HCEC 1CT (cell line): Measurements from ENCODE around the gene HARS1.
"Not testable (repeated sequence)": the region's sequence is repeated elsewhere in the genome, so short reads cannot be mapped to it uniquely, and the experiment has no call there.

Experiments used
- DNase-seq: peaks from one replicate; pipeline ENCODE4 v3.0.0-alpha.2; 2017

HARS1 gene

DNA sequence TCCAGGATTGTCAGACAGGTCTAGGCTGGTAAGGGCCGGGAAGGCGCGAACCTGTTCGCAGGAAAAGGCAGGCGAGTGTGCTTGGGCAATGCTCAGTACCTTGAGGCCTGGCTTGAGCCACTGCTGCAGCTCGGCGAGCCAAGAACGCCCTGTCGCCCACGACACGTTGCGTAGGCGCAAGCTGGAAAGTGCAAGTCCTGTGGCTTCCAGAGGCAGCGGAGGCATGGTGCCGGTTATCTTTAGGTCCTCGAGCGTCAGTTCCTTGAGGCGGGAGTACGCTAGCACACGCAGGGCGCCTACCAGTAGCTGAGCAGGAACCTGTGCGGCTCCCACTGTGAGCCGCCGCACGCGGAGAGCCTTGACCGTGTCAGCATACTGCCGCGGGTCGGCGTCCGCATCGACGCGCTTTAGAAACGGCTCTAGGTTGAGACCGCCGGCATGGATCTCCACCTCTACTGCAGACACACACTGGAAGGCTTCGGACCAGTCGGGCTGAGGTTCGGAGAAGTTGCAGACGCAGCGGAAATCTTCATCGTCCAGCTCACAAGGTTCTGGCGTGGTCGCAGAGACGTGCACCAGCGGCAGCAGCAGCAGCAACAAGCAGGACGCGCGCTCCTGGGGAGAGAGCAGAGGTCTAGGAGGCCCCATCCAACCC, 58.7 kb downstream of the HARS1 start:
- peak; percentile 22 for DNase-seq

DNA sequence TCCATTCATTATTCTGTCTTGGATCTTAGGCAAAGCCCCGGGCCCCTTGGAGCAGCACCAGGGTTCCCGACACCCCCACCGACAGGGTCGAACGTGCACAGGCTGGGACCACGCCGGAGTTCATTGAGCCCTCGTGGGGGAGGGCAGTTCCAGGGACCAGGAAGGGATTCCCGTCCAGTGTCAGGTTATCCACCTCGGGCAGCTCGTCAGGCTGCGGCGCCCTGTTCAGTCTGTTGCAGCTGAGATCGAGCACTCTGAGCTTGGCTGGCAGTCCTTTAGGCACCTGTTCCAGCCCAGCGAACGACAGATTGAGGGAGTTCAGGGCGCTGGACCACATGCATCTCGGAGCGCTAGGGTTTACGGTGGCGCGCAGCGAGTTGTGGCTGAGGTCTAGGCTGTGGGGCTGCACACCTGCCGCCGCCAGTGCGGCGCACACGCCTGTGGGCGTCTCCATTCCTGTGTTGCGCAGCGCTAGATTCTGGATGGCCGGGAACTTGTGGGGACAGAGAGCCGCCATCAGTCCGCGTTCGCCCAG, 59.3 kb downstream of the HARS1 start:
- no peak for DNase-seq

DNA sequence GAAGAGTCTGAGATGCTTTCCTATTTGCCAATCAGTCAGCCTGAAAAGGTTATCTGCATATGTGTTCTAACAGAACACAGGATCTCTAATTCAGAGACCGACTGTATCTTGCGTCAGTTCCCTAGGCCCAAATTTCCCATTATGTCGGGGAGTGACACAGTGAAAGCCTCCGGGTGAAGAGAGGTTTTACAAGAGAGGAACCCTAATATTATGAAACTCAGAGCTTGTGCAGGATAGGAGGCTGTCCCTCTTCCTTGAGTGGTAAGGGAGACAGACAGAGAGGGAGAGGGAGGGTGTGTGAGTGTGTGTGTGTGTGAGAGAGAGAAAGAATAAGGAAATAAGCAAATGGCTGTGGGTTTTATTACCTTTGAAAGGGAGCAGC, 60.1 kb downstream of the HARS1 start:
- no peak for DNase-seq

DNA sequence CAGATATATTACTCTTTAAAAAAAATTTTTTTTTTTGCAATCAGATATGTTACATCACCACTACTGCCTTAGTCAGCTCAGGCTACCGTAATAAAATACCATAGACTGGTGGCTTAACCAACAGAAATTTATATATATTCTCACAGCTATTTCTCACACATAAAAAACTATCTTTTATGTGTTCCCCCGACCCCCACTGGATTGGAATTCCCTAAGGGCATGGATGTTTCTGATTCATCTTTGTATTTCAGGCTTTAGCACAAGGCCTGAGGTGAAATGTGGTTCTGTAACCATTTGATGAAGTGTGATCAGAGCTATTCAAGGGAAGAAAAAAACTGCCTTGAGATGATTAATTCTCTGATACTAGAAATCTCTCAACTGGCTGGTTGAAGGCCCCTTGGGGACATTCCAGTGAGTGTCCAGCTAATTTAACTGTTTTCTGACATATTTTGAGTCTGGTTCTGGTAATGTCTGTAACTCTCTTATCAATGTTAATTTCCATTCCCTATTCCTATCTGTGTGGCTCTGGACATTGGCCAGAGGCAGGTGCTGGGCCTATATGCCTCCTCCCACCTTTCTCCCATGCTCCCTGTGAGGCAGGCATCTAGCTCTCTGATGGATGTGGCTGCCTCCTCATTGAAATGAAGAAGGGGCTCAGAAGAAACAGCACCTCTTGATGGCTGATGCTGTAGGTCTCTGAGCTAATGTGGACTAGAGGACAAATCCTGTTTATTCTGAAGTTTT, 60.7 kb downstream of the HARS1 start:
- no peak for DNase-seq

DNA sequence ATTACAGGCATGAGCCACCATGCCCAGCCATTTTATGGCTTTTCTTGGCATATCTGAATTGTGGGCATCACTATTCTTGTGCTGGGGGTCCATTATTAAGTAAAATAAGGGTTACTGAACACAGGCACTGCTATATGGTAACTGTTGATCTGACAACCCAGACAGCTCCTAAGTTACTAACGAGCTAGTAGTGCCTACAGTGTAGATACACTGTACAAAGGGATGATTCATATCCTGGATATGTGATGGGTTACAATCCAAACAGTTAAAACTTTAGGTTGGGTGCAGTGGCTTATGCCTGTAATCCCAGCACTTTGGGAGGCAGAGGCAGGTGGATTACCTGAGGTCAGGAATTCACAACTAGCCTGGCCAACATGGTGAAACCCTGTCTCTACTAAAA, 62.5 kb downstream of the HARS1 start:
- no peak for DNase-seq

DNA sequence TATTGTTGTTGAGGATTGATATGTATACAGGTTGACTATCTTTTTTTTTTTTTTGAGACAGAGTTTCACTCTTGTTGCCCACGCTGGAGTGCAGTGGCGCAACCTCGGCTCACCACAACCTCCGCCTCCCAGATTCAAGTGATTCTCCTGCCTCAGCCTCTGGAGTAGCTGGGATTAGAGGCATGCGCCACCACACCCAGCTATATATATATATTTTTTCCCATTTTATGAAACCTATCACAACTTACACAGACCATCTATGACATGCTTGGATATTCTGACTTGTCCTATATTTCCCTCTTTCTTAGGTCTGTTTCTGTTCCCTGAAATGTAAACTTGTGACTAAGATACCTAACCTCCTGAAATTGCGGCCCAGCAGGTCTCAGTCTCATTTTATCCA, 63.2 kb downstream of the HARS1 start:
- DNase-seq = no peak

DNA sequence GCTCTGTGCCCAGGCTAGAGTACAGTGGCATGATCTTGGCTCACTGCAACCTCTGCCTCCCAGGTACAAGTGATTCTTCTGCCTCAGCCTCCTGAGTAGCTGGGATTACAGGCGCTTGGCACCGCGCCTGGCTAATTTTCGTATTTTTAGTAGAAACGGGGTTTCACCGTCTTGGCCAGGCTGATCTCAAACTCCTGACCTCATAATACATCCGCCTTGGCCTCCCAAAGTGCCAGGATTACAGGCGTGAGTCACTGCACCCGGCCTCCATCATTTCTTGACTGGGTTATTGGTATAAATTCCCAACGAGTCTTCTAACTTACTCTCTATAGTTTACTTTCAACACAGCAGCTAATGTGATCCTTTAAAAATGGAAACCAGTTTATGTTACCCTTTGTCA, 66.3 kb downstream of the HARS1 start:
- DNase-seq = not testable (repeated sequence)
